ENCODE data around the gene TBKBP1.

DNA sequence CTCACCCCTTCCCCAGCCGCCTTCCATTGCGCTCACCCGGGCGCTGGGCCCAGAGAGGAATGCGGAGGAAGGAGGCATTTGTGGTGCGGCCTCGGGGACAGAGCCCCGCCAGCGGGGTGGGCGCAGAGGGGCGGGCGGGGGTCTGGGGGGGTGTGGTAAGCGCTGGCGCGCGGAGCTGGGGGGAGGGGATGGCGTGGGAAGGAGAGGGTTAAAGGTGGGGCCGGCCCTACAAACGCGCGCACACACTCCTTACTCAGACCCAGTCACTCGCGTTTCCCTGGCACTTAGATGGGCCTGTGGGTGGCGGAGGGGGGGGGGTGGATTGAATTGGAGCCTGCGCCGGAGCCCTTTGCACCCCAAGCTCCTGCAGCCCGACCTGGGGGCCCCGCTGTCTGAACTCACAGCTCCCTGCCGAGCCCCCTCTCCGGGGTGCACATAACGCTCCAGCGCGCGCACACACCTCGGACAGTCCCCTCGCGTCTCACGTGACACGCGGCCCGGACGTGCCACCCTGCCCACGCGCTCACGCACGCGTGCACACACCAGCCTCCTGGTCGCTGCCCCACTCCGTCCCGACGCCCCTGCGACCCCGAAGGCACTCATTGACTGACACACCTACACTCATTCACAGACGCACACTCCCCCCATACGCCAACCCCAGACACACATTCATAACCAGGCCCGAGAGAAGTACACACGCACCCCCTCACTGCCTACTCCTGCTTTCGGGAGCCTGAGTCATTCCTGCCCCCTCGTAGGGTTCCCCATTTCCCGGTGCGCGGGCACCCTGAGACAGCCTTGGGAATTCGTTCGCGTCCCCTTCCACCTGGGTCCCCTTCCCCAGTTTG, 844 bp downstream of the TBKBP1 start:
- TF ChIP-seq, protein P1, sequence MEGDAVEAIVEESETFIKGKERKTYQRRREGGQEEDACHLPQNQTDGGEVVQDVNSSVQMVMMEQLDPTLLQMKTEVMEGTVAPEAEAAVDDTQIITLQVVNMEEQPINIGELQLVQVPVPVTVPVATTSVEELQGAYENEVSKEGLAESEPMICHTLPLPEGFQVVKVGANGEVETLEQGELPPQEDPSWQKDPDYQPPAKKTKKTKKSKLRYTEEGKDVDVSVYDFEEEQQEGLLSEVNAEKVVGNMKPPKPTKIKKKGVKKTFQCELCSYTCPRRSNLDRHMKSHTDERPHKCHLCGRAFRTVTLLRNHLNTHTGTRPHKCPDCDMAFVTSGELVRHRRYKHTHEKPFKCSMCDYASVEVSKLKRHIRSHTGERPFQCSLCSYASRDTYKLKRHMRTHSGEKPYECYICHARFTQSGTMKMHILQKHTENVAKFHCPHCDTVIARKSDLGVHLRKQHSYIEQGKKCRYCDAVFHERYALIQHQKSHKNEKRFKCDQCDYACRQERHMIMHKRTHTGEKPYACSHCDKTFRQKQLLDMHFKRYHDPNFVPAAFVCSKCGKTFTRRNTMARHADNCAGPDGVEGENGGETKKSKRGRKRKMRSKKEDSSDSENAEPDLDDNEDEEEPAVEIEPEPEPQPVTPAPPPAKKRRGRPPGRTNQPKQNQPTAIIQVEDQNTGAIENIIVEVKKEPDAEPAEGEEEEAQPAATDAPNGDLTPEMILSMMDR (IDR thresholded peaks at IDR 0.05), result no peak
- peak in 1 of 3 donors; percentile 7 for TF ChIP-seq POLR2A (IDR thresholded peaks at IDR 0.05)

Measured in body of pancreas (tissue), 4 donors.